Hepatocyte (in vitro differentiated cells): ENCODE results near the gene CBLN3. TPM values are rescaled to one million over a fixed set of nuclear protein-coding genes. Genes with fewer than 3 reads are reported as not detected.
A peak's percentile ranks its signal among the peaks of the same experiment; 100 is the strongest.

Source experiments
- DNase-seq: peaks from one replicate; pipeline ENCODE4 v3.0.0-alpha.2; 2016; ENCODE audit warnings: low spot score
- H2AFZ ChIP-seq: fragments of 200-600 bp; sonication (generic); 2 replicates; pipeline ENCODE4 v1.6.0; 2016; ENCODE audit warnings: antibody characterized with exemption, mild to moderate bottlenecking
- H3K27ac ChIP-seq: fragments of 200-600 bp; sonication (generic); 2 replicates; pipeline ENCODE4 v1.5.1; 2016; ENCODE audit warnings: mild to moderate bottlenecking
- H3K27me3 ChIP-seq: fragments of 200-600 bp; sonication (generic); 2 replicates; pipeline ENCODE4 v1.6.1; 2016
- H3K36me3 ChIP-seq: fragments of 200-600 bp; sonication (generic); replicated peaks from 2 replicates; pipeline ENCODE4 v1.5.1; 2016; ENCODE audit warnings: low read depth; ENCODE audit not compliant: insufficient read depth
- H3K4me1 ChIP-seq: fragments of 200-600 bp; sonication (generic); 2 replicates; pipeline ENCODE4 v1.5.1; 2016; ENCODE audit warnings: mild to moderate bottlenecking, moderate library complexity; ENCODE audit not compliant: insufficient read depth
- H3K4me2 ChIP-seq: fragments of 200-600 bp; sonication (generic); 2 replicates; pipeline ENCODE4 v1.6.0; 2016
- H3K4me3 ChIP-seq: fragments of 200-600 bp; sonication (generic); 2 replicates; pipeline ENCODE4 v1.5.1; 2016; ENCODE audit warnings: mild to moderate bottlenecking
- H3K79me2 ChIP-seq: fragments of 200-600 bp; sonication (generic); 2 replicates; pipeline ENCODE4 v1.6.0; 2017; ENCODE audit warnings: mild to moderate bottlenecking
- H3K9me2 ChIP-seq: fragments of 200-600 bp; sonication (generic); replicated peaks from 2 replicates; pipeline ENCODE4 v1.6.0; 2017; ENCODE audit warnings: mild to moderate bottlenecking; ENCODE audit not compliant: insufficient read depth
- H3K9me3 ChIP-seq: fragments of 200-600 bp; sonication (generic); 2 replicates; pipeline ENCODE4 v1.5.1; 2016; ENCODE audit warnings: low read depth, mild to moderate bottlenecking
- H4K20me1 ChIP-seq: fragments of 200-600 bp; sonication (generic); 2 replicates; pipeline ENCODE4 v1.6.0; 2016; ENCODE audit warnings: mild to moderate bottlenecking; ENCODE audit not compliant: insufficient read depth, poor library complexity, severe bottlenecking
- EZH2 ChIP-seq: fragments of 200-600 bp; sonication (generic); IDR thresholded peaks from 2 replicates; pipeline ENCODE4 v1.6.1; 2016; ENCODE audit warnings: antibody characterized with exemption, mild to moderate bottlenecking, borderline replicate concordance
- EZH2phosphoT487 ChIP-seq: fragments of 200-600 bp; sonication (generic); IDR thresholded peaks from one replicate; pipeline ENCODE4 v1.6.1; 2018; ENCODE audit warnings: antibody characterized with exemption, mild to moderate bottlenecking, low read depth, moderate library complexity; ENCODE audit not compliant: unreplicated experiment, severe bottlenecking
- WGBS: methylation state at CpG from one replicate; pipeline ENCODE4 v1.1.6; 2016; ENCODE audit warnings: low lambda C conversion rate; ENCODE audit errors: missing lambda C conversion rate; 5-methylcytosine and 5-hydroxymethylcytosine counted together
- polyA plus RNA-seq: library from polyadenylated mRNA; unstranded; fragments of >200 nt; fragmentation: Nextera tagmentation; extraction: Ambion mirVana; gene quantifications from 2 replicates; pipeline ENCODE4 v1.2.1, GENCODE V29; 2016
- total RNA-seq: library from RNA; depleted of rRNA; stranded (reverse); fragments of >200 nt; gene quantifications from 2 replicates; pipeline ENCODE4 v1.2.3, GENCODE V29; 2014
- TF ChIP-seq, protein P1 (sequence below): fragments of 200-600 bp; sonication (generic); IDR thresholded peaks from 2 replicates; pipeline ENCODE4 v1.5.1; 2016; ENCODE audit warnings: antibody characterized with exemption, mild to moderate bottlenecking; ENCODE audit not compliant: poor library complexity

Gene CBLN3
- total and polyA plus RNA-seq, 2 experiments from 2014 or later, result 0.99 to 2.2 TPM

DNA sequence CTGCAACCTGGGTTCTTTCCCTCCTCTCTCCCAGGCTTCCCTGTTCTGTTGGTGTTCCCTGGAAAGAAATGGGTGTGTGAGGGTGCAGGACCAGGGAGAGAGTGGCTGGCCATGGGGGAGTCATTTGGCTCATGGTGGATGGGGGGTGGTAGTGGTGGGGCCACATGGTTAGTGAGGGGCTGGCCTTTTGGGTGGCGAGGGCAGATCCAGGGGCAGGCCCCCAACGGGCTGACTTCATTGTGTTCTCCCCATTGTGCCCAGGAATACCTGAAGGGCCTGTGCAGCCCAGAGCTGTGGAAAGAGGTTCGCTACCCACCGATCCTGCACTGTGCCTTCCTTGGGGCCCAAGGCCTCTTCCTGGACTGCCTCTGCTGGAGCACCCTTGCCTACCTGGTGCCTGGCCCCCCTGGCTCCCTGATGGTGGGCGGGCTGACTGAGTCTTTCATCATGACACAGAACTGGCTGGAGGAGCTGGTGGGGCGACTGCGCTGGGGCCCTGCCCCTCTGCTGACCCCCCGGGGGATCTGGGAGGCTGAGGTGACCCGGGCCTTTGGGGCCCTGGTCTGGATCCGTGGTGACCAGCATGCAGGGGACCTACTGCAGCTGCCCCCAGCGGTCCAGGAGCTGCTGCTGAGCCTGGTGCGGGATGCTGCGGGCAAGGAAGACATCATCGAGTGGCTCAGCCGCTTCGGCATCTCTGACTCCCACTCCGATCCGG, 21.7 kb downstream of the CBLN3 start:
- H3K27me3 ChIP-seq, result no peaks in the 10 kb centered on the region
- WGBS, result 96% methylated on average over 16 of the region's 18 CpGs
- H3K36me3 ChIP-seq, result no peaks in the 10 kb centered on the region
- TF ChIP-seq EZH2phosphoT487, result no peak
- no peak for TF ChIP-seq EZH2
- TF ChIP-seq, protein P1, sequence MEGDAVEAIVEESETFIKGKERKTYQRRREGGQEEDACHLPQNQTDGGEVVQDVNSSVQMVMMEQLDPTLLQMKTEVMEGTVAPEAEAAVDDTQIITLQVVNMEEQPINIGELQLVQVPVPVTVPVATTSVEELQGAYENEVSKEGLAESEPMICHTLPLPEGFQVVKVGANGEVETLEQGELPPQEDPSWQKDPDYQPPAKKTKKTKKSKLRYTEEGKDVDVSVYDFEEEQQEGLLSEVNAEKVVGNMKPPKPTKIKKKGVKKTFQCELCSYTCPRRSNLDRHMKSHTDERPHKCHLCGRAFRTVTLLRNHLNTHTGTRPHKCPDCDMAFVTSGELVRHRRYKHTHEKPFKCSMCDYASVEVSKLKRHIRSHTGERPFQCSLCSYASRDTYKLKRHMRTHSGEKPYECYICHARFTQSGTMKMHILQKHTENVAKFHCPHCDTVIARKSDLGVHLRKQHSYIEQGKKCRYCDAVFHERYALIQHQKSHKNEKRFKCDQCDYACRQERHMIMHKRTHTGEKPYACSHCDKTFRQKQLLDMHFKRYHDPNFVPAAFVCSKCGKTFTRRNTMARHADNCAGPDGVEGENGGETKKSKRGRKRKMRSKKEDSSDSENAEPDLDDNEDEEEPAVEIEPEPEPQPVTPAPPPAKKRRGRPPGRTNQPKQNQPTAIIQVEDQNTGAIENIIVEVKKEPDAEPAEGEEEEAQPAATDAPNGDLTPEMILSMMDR, result no peak
- H2AFZ ChIP-seq, result no peak overlapping the region
- no peak overlapping the region for H3K4me2 ChIP-seq
- H3K79me2 ChIP-seq, result peaks cover 46% of the 10 kb centered on the region
- no peak overlapping the region for H3K27ac ChIP-seq
- H3K9me3 ChIP-seq, result no peaks in the 10 kb centered on the region
- no peak overlapping the region for H3K4me3 ChIP-seq
- DNase-seq, result no peak
- peaks cover 14% of the 10 kb centered on the region for H4K20me1 ChIP-seq
- peaks cover 21% of the 10 kb centered on the region for H3K4me1 ChIP-seq
- no peaks in the 10 kb centered on the region for H3K9me2 ChIP-seq

DNA sequence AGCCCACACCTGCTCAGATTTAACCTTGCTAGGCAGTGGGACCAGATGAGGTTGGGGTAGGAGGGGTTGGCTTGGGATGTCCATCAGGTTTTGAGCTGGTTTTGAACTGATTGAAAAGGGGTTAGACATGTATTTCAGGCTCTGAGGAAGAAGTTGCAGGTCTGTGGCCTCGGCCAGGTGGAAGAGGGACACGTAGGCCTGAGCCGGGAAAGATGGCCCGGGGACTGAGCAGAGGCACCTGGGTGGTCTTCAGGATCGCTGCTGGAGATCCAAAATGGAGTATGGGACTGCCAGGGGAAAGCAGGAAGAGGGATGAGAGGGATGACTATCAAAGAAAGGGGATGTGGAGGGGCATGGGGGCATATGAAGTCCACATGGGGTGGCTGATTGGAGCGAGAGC, 23.1 kb downstream of the CBLN3 start:
- no peaks in the 10 kb centered on the region for H3K9me2 ChIP-seq
- H3K4me2 ChIP-seq, result no peak overlapping the region
- peaks cover 34% of the 10 kb centered on the region for H3K4me1 ChIP-seq
- no peak for TF ChIP-seq EZH2phosphoT487
- TF ChIP-seq, protein P1, result no peak
- TF ChIP-seq EZH2, result no peak
- WGBS, result 93% methylated on average over 5 of the region's 6 CpGs
- no peak for DNase-seq
- peaks cover 60% of the 10 kb centered on the region for H3K79me2 ChIP-seq
- H3K27ac ChIP-seq, result no peak overlapping the region
- no peak overlapping the region for H2AFZ ChIP-seq
- no peaks in the 10 kb centered on the region for H3K27me3 ChIP-seq
- H4K20me1 ChIP-seq, result peaks cover 14% of the 10 kb centered on the region
- no peaks in the 10 kb centered on the region for H3K9me3 ChIP-seq
- no peaks in the 10 kb centered on the region for H3K36me3 ChIP-seq
- H3K4me3 ChIP-seq, result no peak overlapping the region

DNA sequence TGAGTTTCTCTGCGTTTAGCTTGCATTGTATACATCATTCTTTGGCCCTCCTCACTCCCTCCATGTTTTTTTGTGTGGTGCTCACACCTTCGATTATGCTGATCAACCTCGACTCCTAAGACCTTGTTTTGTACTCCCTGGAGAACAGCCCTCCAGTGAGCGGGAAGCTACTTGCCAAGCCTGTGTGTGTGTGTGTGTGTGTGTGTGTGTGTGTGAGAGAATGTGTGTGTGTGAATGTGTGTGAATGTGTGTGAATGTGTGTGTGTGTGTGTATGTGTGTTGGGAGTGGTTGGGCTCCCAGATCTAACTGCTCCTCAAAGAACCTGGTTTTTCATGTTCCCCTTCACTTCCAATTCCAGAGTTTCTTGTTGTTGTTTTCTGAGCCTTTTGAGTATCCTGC, 24.7 kb downstream of the CBLN3 start:
- Histone ChIP-seq H2AFZ (no peak overlapping the region), H4K20me1 (peaks cover 14% of the 10 kb centered on the region), H3K79me2 (peaks cover 76% of the 10 kb centered on the region), H3K9me2 (no peaks in the 10 kb centered on the region), H3K4me2 (peak overlapping the region; percentile 92), H3K27ac (no peak overlapping the region), H3K36me3 (no peaks in the 10 kb centered on the region), H3K9me3 (no peaks in the 10 kb centered on the region), H3K4me1 (peaks cover 50% of the 10 kb centered on the region), H3K27me3 (no peaks in the 10 kb centered on the region), H3K4me3 (no peak overlapping the region)
- TF ChIP-seq, protein P1, result no peak
- TF ChIP-seq EZH2 (no peak), EZH2phosphoT487 (no peak)
- no peak for DNase-seq
- 77% methylated on average over 4 of the region's 4 CpGs for WGBS
